Tongue (tissue), 2 donors: ENCODE data around the gene ORM2. TPM values are rescaled to one million over a fixed set of nuclear protein-coding genes. Genes with fewer than 3 reads are reported as not detected.

Experiments used
- DNase-seq: peaks from one replicate; pipeline ENCODE4 v3.0.0-alpha.2; 2015
- total RNA-seq: library from RNA; depleted of rRNA; stranded (reverse); fragments of >200 nt; gene quantifications from one replicate; pipeline ENCODE4 v1.2.3, GENCODE V29; 2014

ORM2 gene
- total RNA-seq, 1 donor from 2014 or later, result not detected

- DNase-seq, result no peak
Observed at GRCh38 chr9:114294664-114295063, 35.0 kb upstream of the ORM2 start.

- DNase-seq, result no peak
Observed at GRCh38 chr9:114296338-114296737, 33.3 kb upstream of the ORM2 start.

GRCh38 chr9:114299286-114300152 lies 30.1 kb upstream of the ORM2 start:
- DNase-seq, result no peak

GRCh38 chr9:114300153-114300845 lies 29.4 kb upstream of the ORM2 start:
- DNase-seq, result no peak

GRCh38 chr9:114300846-114301797 lies 28.5 kb upstream of the ORM2 start:
- no peak for DNase-seq

GRCh38 chr9:114301798-114302565 lies 27.7 kb upstream of the ORM2 start:
- no peak for DNase-seq

GRCh38 chr9:114302727-114303126 lies 26.9 kb upstream of the ORM2 start:
- DNase-seq, result no peak

- DNase-seq, result no peak
Observed at GRCh38 chr9:114303571-114303970, 26.1 kb upstream of the ORM2 start.

GRCh38 chr9:114303977-114304376 lies 25.7 kb upstream of the ORM2 start:
- DNase-seq, result no peak

GRCh38 chr9:114304416-114305188 lies 25.1 kb upstream of the ORM2 start:
- no peak for DNase-seq

- DNase-seq, result no peak
Observed at GRCh38 chr9:114307899-114308267, 21.8 kb upstream of the ORM2 start.

- DNase-seq, result no peak
Observed at GRCh38 chr9:114308361-114308950, 21.2 kb upstream of the ORM2 start.

- no peak for DNase-seq
Observed at GRCh38 chr9:114309096-114309495, 20.6 kb upstream of the ORM2 start.

GRCh38 chr9:114310471-114311450 lies 18.9 kb upstream of the ORM2 start:
- DNase-seq, result no peak

GRCh38 chr9:114311571-114312512 lies 17.8 kb upstream of the ORM2 start:
- no peak for DNase-seq

GRCh38 chr9:114312513-114312875 lies 17.2 kb upstream of the ORM2 start:
- DNase-seq, result no peak

- no peak for DNase-seq
Observed at GRCh38 chr9:114313186-114313585, 16.5 kb upstream of the ORM2 start.

GRCh38 chr9:114314256-114314867 lies 15.3 kb upstream of the ORM2 start:
- no peak for DNase-seq
